HG02759 (cell line): ENCODE data around the gene UTP18.
"Not testable (repeated sequence)": the region's sequence is repeated elsewhere in the genome, so short reads cannot be mapped to it uniquely, and the experiment has no call there.

Experiments
- ATAC-seq: cut with Tn5 transposase; IDR thresholded peaks from one replicate; pipeline ENCODE4 v1.9.1; 2021; ENCODE audit warnings: mild to moderate bottlenecking, moderate library complexity; ENCODE audit not compliant: unreplicated experiment

The UTP18 gene

DNA sequence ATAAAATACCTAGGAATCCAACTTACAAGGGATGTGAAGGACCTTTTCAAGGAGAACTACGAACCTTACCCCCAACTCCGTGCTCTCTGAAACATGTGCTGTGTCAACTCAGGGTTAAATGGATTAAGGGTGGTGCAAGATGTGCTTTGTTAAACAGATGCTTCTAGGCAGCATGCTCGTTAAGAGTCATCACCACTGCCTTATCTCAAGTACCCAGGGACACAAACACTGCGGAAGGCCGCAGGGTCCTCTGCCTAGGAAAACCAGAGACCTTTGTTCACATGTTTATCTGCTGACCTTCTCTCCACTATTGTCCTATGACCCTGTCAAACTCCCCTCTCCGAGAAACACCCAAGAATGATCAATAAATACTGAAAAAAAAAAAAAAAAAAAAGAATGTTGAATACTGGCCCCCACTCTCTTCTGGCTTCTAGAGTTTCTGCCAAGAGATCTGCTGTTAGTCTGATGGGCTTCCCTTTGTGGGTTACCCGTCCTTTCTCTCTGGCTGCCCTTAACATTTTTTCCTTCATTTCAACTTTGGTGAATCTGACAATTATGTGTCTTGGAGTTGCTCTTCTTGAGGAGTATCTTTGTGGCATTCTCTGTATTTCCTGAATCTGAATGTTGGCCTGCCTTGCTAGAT, 70.6 kb downstream of the UTP18 start:
- ATAC-seq, result not testable (repeated sequence)

DNA sequence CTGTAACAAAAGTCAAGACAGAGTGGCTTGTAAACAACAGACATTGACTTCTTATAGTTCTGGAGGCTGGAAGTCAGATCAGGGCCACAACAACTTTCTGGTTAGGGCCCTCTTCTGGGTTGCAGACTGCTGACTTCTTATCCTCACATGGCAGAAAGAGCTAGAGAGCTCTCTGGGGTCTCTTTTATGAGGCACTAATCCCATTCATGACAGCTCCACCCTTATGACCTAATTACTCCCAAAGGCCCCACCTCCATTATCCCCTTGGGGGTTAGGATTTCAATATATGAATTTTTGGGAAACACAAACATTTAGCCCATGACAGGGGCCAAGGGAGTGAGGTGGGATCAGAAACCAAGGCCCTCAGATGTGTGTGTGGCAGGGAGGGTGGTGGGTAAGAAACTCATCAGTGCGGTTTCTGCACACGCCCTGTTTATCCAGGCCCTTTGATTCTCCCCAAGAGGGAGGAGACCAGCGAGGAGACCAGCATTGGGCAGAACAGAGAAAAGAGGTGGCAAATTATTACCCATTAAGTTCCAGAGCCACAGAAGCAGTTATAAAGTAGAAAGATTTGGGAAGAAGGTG, 74.8 kb downstream of the UTP18 start:
- ATAC-seq, result no peak

DNA sequence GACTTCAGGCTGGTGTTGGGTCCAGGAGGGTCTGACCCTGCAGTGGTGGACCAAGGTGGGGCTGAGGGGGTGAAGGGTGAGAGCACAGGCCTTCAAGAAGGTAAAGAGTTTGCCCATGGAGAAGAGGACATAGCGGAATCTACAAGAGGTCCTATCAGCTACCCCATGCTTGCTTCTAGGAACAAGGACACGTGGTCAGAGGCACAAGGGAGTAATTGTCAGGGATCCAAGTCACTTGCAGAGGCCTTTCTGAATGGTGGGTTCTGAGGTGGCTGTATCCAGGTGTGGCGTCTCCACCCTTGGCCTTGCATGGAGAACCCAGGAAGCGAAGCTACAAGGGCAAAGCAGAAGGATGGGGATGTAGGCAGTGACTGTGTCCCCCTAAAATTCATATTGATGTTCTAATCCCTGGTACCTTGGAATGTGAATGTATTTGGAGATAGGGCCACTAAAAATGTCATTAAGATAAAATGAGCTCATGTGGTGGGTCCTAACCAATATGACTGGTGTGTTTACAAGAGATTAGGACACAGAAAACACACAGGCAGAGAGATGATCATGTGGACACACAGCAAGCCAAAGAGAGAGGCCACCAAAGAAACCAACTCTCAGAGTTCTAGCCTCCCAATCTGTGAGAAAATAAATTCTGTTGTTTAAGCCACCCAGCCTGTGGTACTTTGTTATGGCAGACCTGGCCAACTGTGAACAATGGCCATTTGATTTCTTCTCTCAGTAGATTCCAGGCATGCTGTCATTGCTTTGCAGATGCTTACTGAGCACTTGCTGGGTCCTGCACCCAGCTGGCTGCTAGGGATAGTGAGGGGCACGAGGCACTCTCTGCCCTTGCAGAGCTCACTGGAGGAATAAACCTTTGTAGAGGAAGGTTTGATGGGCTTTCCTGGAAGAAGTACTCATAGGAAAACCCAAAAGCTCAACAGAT, 75.8 kb downstream of the UTP18 start:
- no peak for ATAC-seq

DNA sequence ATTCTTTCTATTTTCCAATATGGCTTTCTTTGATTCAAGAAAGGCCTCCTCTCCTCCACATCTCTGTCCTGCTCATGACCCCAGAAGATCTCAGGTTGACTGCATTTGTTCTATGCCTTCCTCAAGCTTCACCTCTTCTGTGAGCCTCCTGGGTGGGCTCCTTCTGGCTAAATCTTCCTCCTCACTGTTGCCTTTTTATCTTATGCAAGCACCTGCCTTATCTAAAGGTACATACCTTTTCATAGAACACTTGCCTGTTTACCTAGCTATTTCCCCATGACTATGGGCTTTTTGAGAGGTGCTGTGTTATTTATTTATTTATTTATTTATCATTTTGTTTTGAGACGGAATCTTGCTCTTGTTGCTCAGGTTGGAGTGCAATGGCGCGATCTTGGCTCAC, 81.1 kb downstream of the UTP18 start:
- no peak for ATAC-seq

DNA sequence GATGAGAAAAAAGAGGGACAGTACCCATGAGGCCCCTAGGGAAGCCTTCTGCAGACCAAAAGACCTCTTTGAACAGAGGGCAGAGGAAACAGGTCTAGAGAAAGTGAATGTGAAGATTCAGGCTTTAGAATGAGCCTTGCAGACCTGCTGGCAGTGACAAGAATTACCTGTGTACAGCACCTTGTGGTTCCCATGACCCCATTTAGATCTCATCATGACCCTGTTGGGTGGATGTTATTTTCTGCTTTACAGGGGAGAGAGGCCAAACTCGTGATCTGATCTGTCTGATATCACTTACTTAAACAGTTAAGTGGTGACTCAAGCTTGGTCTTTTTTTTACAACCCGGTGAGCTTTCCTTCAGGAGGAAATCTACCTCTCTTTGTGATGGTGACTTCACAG, 81.9 kb downstream of the UTP18 start:
- ATAC-seq, result no peak

DNA sequence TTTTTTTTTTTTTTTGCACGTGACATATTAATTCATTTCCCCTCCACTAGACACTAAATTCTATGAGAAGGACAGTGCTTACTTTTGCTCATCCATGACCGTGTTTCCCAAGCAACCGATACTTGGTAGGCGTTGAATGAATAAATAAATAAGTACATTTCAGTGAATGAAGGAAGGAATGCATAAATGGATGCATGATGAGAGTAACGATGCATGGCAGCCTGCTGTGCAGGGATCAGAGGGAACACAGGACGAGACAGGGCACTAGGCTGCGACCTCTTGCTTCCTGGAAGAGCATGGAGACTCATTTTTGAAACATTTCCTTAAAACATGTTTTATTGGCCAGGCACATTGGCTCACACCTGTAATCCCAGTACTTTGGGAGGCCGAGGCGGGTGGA, 84.2 kb downstream of the UTP18 start:
- ATAC-seq, result no peak

DNA sequence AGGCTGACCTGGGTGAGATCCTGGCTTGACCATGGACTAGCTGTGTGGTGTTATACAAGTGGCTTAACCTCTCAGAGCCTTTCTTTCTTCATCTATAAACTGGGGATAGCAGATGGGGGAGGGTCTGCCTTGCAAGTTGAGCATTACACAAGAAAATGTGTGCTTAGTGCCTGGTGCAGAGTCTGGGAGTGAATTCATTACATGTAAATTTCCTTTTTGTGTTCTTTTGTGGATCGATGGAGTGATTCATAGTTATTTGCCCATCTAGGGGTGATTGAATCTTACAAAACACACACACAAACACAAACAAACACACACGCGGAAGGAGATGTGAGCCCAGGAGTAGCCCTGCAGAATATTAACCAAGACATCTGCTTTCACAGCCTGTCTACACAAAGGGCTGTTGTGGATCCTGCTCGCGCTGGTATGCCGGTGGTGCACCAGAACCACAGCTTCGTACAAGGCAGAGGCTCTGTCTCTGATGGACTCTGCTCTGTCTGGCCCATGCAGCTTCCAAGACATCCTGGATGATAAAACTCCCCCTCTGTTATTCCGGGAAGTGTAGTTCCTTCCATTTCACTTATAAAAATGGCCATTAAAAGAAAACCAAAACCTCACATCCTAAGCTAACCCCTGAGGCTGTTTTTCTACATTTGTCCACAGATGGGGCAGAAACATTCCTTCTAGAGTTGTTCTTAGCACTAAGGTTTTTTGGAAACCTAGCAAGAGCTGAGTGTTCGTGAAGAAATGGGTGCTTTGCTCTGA, 86.1 kb downstream of the UTP18 start:
- no peak for ATAC-seq
